GM18505 (cell line): ENCODE data around the gene AARS2.

ENCODE experiments used
- ATAC-seq: cut with Tn5 transposase; IDR thresholded peaks from one replicate; pipeline ENCODE4 v1.9.1; 2021; ENCODE audit not compliant: unreplicated experiment
- POLR2A ChIP-seq: IDR thresholded peaks from 4 replicates; pipeline ENCODE4 v1.6.1; 2011; ENCODE audit warnings: borderline replicate concordance; ENCODE audit not compliant: insufficient read depth, insufficient read length; ENCODE audit errors: extremely low read depth

Gene AARS2

GRCh38 chr6:44286747-44287146 lies 26.4 kb downstream of the AARS2 start:
- TF ChIP-seq POLR2A: no peak
- ATAC-seq: no peak

- no peak for TF ChIP-seq POLR2A
- no peak for ATAC-seq
Observed at GRCh38 chr6:44286285-44286565, 26.9 kb downstream of the AARS2 start.

GRCh38 chr6:44285552-44286284 lies 27.4 kb downstream of the AARS2 start:
- TF ChIP-seq POLR2A: no peak
- ATAC-seq: no peak

- ATAC-seq: no peak
- no peak for TF ChIP-seq POLR2A
Observed at GRCh38 chr6:44284867-44285266, 28.3 kb downstream of the AARS2 start.

- no peak for TF ChIP-seq POLR2A
- ATAC-seq: no peak
Observed at GRCh38 chr6:44284121-44284520, 29.0 kb downstream of the AARS2 start.

GRCh38 chr6:44278774-44279697 lies 34.1 kb downstream of the AARS2 start:
- TF ChIP-seq POLR2A: no peak
- no peak for ATAC-seq

GRCh38 chr6:44278315-44278714 lies 34.8 kb downstream of the AARS2 start:
- no peak for ATAC-seq
- no peak for TF ChIP-seq POLR2A

- TF ChIP-seq POLR2A: no peak
- ATAC-seq: no peak
Observed at GRCh38 chr6:44277763-44278162, 35.4 kb downstream of the AARS2 start.

- ATAC-seq: no peak
- no peak for TF ChIP-seq POLR2A
Observed at GRCh38 chr6:44276667-44277640, 36.2 kb downstream of the AARS2 start.

GRCh38 chr6:44275749-44276648 lies 37.1 kb downstream of the AARS2 start:
- ATAC-seq: no peak
- TF ChIP-seq POLR2A: no peak

- no peak for TF ChIP-seq POLR2A
- no peak for ATAC-seq
Observed at GRCh38 chr6:44275271-44275748, 37.8 kb downstream of the AARS2 start.

GRCh38 chr6:44273617-44274016 lies 39.5 kb downstream of the AARS2 start:
- TF ChIP-seq POLR2A: no peak
- ATAC-seq: no peak

GRCh38 chr6:44272999-44273566 lies 40.1 kb downstream of the AARS2 start:
- no peak for ATAC-seq

More at GRCh38 chr6:44272999-44273566, 40.1 kb downstream of the AARS2 start:
- no peak for TF ChIP-seq POLR2A
